Natural killer cell (primary cell): ENCODE data around the gene TMEM109. TPM values are rescaled to one million over a fixed set of nuclear protein-coding genes. Genes with fewer than 3 reads are reported as not detected.

ENCODE experiments used
- ATAC-seq, 3 donors: fragments of 150-1000 bp in 2 of 3; fragments of 200-7000 bp in 1 of 3; cut with Tn5 transposase; 1 replicate in 1 of 3; 2 replicates in 2 of 3; pipeline ENCODE4 v1.10.0; 2021; ENCODE audit warnings: mild to moderate bottlenecking in 2 of 3, moderate library complexity in 2 of 3
- DNase-seq, 2 donors: peaks; one replicate each; pipeline versions ENCODE4 v3.0.0 to v3.0.0-alpha.2; 2013 to 2021; ENCODE audit warnings: mixed read lengths in 1 of 2
- H3K27ac ChIP-seq: one replicate; pipeline ENCODE4 v1.5.1; 2013; ENCODE audit warnings: mild to moderate bottlenecking, low read length
- H3K27me3 ChIP-seq: one replicate; pipeline ENCODE4 v1.6.1; 2013; ENCODE audit warnings: low read length; ENCODE audit not compliant: control insufficient read depth, insufficient read depth
- H3K36me3 ChIP-seq: one replicate; pipeline ENCODE4 v1.6.1; 2013; ENCODE audit warnings: low read length; ENCODE audit not compliant: control insufficient read depth, insufficient read depth
- H3K4me1 ChIP-seq: one replicate; pipeline ENCODE4 v1.6.1; 2013; ENCODE audit warnings: low read length; ENCODE audit not compliant: control insufficient read depth, insufficient read depth
- H3K4me3 ChIP-seq: one replicate; pipeline ENCODE4 v1.5.1; 2013; ENCODE audit warnings: low read length
- H3K9me3 ChIP-seq: one replicate; pipeline ENCODE4 v1.6.1; 2013; ENCODE audit warnings: low read length; ENCODE audit not compliant: control insufficient read depth, insufficient read depth
- H3K27ac Mint-ChIP-seq, 2 donors: one replicate each; pipeline ENCODE4 v1.8.0; 2022; ENCODE audit warnings: mild to moderate bottlenecking in 2 of 2, mixed read lengths in 2 of 2, moderate library complexity in 1 of 2
- H3K27me3 Mint-ChIP-seq, 2 donors: one replicate each; pipeline ENCODE4 v1.8.0; 2022; ENCODE audit warnings: low read depth in 2 of 2, mixed read lengths in 2 of 2
- H3K36me3 Mint-ChIP-seq: one replicate; pipeline ENCODE4 v1.8.0; 2022; ENCODE audit warnings: mixed read lengths
- H3K4me1 Mint-ChIP-seq, 2 donors: one replicate each; pipeline ENCODE4 v1.8.0; 2022; ENCODE audit warnings: mixed read lengths in 2 of 2
- H3K4me3 Mint-ChIP-seq: one replicate; pipeline ENCODE4 v1.8.0; 2022; ENCODE audit warnings: mild to moderate bottlenecking, moderate library complexity, mixed read lengths
- H3K9me3 Mint-ChIP-seq, 2 donors: one replicate each; pipeline ENCODE4 v1.8.0; 2022; ENCODE audit warnings: mixed read lengths in 2 of 2
- WGBS: methylation state at CpG from one replicate; pipeline ENCODE4 v1.1.7; 2013; ENCODE audit warnings: missing lambda C conversion rate; ENCODE audit not compliant: insufficient coverage; 5-methylcytosine and 5-hydroxymethylcytosine counted together
- intact Hi-C: fragments of 100-400 bp; cut with micrococcal nuclease; formaldehyde crosslinking; loops from one replicate; pipeline ENCODE4 v1.14.2; 2022
- total RNA-seq, 4 donors: library from RNA; stranded (reverse); fragments of 120-200 nt in 1 of 4; gene quantifications; one replicate each; pipeline versions ENCODE4 v1.2.3 to v1.2.4, GENCODE V29; 2013 to 2022
- TF ChIP-seq, protein P1 (sequence below): fragments of 200-600 bp; IDR thresholded peaks from one replicate; pipeline ENCODE4 v1.8.0; 2022; ENCODE audit warnings: antibody characterized with exemption

Gene TMEM109
- total RNA-seq, 3 donors from 2014 or later (not counting 1 experiment from before 2014, with no cell fraction given), result 89.3 to 102 (median 96.8) TPM

DNA sequence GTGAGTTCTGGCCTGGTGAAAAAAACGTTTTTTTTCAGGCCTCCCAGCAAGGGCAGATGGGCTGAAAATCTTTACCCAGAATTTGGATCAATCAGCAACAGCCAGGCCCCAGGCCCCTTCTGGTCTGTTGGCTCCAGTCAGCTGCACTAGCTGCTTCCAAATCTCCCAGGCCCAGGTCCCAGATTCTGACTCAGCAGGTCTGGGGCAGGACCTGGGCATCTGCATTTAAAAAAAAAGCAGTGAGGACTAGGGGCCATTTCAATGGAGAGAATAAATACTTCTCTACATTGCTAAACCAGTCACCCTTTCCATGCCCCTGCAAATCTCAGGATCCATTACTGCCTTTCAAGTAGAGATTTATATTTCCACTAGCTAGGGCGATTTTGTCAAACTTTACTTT lies 33.7 kb downstream of the TMEM109 start:
- intact Hi-C loops, result no loop called here
- TF ChIP-seq, protein P1, sequence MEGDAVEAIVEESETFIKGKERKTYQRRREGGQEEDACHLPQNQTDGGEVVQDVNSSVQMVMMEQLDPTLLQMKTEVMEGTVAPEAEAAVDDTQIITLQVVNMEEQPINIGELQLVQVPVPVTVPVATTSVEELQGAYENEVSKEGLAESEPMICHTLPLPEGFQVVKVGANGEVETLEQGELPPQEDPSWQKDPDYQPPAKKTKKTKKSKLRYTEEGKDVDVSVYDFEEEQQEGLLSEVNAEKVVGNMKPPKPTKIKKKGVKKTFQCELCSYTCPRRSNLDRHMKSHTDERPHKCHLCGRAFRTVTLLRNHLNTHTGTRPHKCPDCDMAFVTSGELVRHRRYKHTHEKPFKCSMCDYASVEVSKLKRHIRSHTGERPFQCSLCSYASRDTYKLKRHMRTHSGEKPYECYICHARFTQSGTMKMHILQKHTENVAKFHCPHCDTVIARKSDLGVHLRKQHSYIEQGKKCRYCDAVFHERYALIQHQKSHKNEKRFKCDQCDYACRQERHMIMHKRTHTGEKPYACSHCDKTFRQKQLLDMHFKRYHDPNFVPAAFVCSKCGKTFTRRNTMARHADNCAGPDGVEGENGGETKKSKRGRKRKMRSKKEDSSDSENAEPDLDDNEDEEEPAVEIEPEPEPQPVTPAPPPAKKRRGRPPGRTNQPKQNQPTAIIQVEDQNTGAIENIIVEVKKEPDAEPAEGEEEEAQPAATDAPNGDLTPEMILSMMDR, result no peak
- Mint-ChIP-seq H3K9me3 (no peaks in the 10 kb centered on the region), H3K27me3 (peaks cover 10 to 14% of the 10 kb centered on the region in 2 donors), H3K4me3 (no peak overlapping the region), H3K27ac (no peak overlapping the region), H3K4me1 (peaks cover 10 to 17% of the 10 kb centered on the region in 2 donors), H3K36me3 (no peaks in the 10 kb centered on the region)
- Histone ChIP-seq H3K4me1 (peaks cover 24% of the 10 kb centered on the region), H3K9me3 (no peaks in the 10 kb centered on the region), H3K27me3 (peaks cover 4% of the 10 kb centered on the region), H3K36me3 (no peaks in the 10 kb centered on the region), H3K27ac (no peak overlapping the region), H3K4me3 (no peak overlapping the region)
- DNase-seq, result no peak
- WGBS, result 10% methylated on average over 1 of the region's 2 CpGs
- ATAC-seq, result no peak

DNA sequence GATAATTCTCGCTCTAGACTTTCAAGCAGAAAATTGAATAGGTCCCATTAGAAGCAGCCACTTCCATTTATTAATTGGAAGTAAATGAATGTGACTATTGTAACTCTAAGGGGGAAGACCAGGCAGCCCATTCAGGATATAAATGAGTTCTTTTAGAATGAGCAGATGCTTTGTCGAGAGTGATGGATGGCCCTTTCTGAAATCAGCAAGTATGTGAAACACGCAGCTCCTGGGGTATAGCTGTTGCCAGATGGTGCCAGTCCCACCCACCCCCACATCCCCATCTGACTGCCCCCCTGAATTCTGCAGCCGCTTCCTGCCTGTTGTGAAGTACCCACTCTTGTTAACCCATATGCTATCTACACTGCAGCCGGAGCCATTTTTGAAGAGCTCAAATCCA lies 34.3 kb downstream of the TMEM109 start:
- WGBS, result 83% methylated on average over 5 of the region's 5 CpGs
- no peak for ATAC-seq
- Histone ChIP-seq H3K27me3 (peaks cover 4% of the 10 kb centered on the region), H3K4me1 (peaks cover 25% of the 10 kb centered on the region), H3K36me3 (no peaks in the 10 kb centered on the region), H3K9me3 (no peaks in the 10 kb centered on the region), H3K4me3 (no peak overlapping the region), H3K27ac (no peak overlapping the region)
- peaks cover 15 to 22% of the 10 kb centered on the region in 2 donors for H3K4me1 Mint-ChIP-seq
- intact Hi-C loops, result no loop called here
- DNase-seq, result no peak
- no peaks in the 10 kb centered on the region for H3K9me3 Mint-ChIP-seq
- no peaks in the 10 kb centered on the region for H3K36me3 Mint-ChIP-seq
- no peak overlapping the region for H3K4me3 Mint-ChIP-seq
- no peak overlapping the region for H3K27ac Mint-ChIP-seq
- TF ChIP-seq, protein P1, result no peak
- H3K27me3 Mint-ChIP-seq, result peaks cover 10 to 14% of the 10 kb centered on the region in 2 donors

DNA sequence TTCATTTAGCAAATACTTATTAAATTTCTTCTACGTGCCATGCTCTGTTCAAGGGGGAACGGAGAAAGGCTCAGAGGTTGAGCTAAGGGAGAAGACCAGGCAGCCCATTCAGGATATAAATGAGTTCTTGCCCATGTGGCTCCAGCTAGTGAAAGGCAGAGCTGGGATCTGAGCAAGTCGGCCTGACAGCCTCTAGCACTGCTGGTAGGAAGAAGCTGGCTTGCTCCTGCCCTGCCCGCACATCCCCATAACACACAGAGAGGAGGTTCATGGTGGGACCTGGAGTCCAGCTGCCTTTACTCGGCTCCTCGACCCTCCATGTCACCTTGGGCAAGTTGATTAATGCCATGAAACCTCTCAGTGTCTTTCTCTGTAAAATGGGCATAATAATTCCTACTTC lies 36.1 kb downstream of the TMEM109 start:
- DNase-seq (no peak), ATAC-seq (no peak)
- TF ChIP-seq, protein P1, result no peak
- peaks cover 10 to 14% of the 10 kb centered on the region in 2 donors for H3K27me3 Mint-ChIP-seq
- H3K9me3 Mint-ChIP-seq, result no peaks in the 10 kb centered on the region
- Histone ChIP-seq H3K4me1 (peaks cover 32% of the 10 kb centered on the region), H3K27me3 (peaks cover 4% of the 10 kb centered on the region), H3K9me3 (no peaks in the 10 kb centered on the region), H3K27ac (no peak overlapping the region), H3K36me3 (no peaks in the 10 kb centered on the region), H3K4me3 (peak overlapping the region; percentile 25)
- peak overlapping the region; percentile 17 for H3K4me3 Mint-ChIP-seq
- no peaks in the 10 kb centered on the region for H3K36me3 Mint-ChIP-seq
- H3K27ac Mint-ChIP-seq, result no peak overlapping the region
- 82% methylated on average over 5 of the region's 6 CpGs for WGBS
- peaks cover 15 to 26% of the 10 kb centered on the region in 2 donors for H3K4me1 Mint-ChIP-seq
- intact Hi-C loops, result no loop called here
